Left forelimb (tissue), 1 donor: ENCODE measurements around the gene PDLIM4.
A peak's percentile ranks its signal among the peaks of the same experiment; 100 is the strongest.

Experiments used
- DNase-seq: peaks from one replicate; pipeline ENCODE4 v3.0.0-alpha.2; 2018; ENCODE audit warnings: low spot score

PDLIM4 gene

DNA sequence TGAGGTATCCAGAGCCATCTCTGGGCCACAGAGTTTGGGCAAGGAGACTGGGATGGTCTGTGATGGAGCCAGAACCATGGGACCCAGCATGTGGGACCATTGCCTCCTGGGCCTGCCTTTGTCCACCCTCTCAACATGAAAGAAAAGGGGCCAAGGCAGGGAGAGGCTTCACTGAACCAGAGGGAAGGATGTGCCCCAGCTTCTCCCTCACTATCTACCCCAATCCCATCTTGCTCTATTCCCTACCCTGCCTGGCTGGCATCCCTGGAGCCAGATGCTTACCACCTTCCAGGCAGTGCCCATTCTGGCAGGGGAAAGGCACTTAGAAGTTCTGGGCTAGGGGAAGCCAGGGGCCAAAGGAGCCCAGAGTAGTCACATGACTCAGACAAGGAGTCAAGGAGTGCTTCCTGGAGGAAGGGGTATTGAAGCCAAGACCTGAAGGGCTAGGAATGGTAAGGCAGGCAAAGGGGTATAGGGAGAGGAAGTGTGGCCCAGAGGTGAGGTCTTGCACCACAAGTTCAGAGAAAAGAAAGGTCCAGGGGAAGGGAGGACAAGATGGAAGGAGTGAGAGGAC is 9.8 kb downstream of the PDLIM4 start:
- peak; percentile 33 for DNase-seq

DNA sequence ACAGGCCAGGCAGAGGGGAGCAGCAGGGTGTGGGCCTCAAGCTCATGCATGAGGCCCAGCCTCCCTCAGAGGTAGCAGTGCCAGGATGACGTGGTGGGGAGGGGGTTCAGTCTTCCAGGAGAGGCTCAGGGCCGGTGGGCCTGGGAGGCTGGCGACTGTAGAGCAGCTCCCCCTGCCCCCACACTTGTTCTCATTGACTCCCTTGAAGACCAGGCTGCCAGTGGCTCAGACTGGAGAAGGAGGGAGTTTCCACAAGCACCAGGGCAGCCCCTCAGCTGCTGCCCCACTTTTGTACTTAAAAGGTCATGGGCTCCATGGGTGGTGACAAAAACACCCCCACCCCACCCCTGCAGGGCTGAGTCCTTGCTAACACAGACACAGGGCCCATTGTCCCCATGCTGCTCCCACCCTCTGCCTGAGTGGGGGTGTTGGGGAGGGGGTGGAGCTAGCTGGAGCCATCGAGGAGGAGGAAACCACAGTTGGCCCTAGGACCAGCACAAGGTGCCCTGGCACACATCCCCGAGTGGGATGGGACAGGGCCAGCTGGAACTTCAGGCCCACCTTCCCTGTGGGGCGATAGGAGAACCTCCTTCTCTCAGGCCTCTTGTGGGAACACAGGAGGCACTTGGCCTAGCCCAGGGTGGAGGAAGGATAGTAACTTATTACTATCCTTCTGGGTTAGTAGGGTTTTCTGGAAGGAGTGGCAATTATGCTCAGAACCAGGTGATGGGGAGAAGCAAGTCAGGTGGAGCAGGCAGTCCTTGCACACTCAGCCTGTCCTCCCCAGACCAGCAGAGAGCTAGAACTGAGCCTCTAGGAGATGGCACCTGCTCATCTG is 10.7 kb downstream of the PDLIM4 start:
- peak; percentile 65 for DNase-seq

DNA sequence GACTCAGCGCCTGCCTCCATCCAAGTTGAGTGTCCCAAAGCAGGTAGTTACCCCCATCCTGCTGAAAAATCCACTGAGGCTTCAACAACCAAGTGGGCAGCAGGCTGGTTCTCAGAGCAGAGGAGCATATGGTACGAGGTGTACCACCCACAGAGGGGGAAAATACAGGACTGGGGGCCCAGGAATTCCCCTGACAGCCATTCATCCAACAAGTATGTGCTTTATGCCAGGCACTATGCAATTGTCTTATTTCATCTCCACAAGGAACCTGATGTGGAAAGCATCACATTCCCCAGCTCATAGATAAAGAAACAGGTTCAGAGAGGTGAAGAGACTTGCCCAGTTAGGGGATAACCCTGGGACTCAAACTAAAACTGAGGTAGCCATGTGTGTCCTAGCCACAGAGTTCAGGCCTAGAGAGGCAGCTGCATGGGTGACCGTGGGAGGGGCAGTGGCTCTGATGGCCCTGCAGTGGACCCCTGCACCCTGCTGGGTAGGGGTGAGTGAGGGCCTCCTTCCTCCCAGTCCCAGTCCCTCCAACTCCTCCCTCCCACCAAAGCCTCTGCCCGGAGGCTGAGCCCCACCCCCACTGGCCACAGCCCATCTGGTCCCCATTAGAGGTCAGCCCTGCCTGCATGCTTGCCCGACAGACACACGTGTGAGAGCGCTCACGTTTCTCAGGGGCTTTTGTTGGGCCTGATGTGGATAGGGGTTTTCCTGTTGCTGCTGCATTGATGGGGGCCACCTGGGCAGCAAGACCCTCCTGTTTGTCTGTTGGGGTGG is 11.5 kb downstream of the PDLIM4 start:
- DNase-seq: peak; percentile 65

DNA sequence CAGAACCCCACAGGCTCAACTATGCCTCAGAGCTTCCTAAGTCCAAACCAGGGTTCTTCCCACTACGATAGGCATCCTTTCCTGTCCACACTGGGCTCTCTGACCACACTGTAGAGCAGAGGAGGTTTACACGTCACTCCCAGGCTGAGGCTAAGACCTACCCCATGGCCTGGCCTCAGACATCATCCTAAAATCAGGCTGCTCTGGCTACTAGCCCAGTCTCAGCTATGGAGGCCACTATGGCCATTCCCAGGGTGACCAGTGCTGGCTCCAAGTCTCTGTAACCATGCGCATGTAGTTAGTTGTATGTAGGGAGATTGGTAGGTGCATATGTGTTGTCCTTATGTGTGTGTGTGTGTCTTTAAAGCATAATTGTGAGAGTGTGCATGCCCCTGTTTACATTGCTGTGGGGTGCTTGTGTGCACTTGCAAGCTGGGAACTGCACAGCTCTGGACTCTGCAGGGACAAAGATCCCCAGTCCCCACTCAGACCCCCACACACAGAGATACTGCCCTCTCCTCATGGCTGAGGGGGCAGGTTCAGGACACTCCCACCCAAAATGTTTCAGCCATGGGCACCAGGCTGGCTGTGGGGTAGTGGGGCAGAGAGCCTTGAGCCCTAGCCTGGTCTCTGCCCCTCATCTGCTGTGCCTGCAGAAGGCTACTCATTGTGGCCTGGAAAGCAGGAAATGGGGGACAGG is 12.3 kb downstream of the PDLIM4 start:
- DNase-seq: peak; percentile 58

DNA sequence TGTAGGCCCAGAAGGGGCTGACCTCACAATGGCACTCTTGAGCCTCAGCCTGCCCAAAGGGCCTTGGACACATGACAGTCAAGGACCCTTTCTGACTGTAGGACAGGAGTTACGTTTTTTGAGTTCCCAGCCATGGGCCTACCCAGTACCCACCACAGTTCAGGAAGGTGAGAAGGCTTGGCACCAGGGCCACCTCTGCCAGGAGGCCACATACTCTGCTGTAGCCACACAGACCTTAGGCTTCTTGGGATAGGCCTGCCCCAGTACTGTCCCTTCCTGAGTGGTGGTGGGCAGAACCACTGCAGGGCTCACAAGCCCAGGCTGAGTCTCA is 12.8 kb downstream of the PDLIM4 start:
- peak; percentile 53 for DNase-seq

DNA sequence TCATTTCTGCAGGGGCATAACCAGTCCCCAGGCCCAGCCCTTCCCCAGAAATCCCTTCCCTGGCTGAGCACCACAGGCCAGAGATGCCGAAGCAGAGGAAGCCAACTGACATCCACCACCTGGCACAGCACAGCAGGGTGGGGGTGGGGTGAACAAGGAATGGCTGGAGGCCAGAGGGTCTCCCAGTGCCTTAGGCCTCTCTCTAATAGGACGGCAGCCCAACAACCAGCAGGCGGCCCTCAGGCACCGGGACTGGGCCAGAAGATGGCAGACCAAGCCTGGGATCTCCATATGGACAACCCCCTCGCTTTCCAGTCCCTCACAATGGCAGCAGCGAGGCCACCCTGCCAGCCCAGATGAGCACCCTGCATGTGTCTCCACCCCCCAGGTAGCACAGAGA is 13.2 kb downstream of the PDLIM4 start:
- DNase-seq: peak; percentile 66

DNA sequence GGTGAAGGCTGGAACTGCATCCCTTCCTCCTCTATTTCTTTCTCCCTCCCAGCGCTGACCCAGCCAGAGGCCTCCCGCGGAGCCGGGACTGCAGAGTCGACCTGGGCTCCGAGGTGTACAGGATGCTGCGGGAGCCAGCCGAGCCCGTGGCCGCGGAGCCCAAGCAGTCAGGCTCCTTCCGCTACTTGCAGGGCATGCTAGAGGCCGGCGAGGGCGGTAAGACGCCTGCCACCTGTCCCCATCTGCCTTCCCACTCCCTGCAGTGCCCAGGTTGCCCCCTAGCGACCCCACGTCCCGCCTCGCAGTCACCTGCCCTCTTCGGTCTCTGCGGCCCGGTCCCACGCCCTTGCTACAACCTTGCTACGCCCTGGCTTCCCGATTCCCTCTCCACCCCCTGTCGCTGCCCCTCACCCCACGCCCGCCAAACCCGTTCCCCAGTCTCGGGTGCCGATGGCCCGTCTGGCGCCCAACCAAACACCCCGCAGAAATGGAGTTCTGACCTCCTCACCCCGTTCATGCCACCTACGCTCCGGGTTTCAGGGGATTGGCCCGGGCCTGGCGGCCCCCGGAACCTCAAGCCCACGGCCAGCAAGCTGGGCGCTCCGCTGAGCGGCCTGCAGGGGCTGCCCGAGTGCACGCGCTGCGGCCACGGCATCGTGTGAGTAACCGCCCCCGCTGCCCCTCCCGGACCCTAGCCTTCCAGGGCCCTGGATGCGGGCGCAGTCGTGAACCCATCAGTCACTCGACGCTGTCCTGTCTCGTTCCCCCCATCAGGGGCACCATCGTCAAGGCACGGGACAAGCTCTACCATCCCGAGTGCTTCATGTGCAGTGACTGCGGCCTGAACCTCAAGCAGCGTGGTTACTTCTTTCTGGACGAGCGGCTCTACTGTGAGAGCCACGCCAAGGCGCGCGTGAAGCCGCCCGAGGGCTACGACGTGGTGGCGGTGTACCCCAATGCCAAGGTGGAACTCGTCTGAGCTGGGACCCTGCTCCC is 14.1 kb downstream of the PDLIM4 start:
- DNase-seq: peak; percentile 65

DNA sequence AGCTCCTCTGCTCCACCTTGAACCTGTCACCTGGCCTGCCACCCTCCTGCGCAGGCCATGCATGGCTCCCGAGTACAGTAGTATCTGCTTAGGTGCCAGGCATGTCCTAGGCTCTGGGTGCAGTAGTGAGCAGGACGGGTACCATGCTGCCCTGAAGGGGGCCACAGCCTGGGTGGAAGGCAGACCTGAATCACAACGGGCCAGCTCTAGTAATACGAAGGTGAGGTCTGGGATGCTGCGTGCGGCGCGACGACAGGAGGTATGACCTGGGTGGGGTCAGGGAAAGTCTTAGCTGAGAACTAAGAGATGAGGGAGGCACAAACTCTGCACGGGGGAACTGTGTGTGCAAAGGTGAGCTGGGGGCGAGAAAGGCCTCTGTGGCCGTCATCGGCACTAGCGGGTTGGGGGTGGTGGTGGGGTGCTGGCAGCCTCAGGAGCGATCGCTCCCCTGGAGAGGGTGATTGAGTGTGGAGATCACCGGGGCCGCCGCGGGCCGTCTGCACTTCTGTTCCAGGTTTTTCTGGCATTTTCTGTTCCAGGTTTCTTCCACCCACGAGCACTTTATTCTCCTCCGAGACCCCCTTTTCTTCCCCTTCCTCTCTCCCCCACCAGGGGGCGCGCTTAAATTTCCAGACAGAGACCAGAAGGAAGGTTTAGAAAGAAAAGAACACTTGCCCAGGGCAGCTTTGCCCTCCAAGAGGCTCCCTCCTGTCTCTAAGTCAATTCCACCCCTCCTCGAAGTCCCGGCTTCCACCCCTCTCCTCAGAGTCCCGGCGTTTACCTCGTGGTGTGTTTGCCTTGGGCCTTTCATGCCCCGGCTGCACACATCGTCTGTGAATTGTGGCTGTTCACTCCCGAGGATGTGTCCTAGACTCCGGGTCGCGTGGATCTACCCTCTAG is 15.1 kb downstream of the PDLIM4 start:
- DNase-seq: peak; percentile 72

DNA sequence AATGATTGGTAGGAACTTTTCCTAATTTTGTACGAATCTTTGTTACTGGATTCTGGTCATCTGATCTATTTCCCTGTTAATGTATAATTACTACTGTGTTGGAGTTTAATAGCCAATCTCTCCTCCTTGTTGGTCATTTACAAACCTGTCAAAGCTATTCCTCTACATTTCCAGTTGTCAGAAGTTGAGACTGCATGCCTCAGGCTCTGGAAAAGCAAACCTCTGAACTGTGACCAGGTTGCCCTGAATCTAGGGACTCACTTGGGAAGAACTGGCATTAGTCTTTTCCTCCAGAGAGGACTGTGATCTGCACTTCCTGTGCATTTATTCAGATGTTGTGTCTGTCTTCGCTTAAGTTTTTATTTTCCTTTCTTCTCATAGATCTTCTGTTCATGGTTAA is 16.1 kb downstream of the PDLIM4 start:
- no peak for DNase-seq

DNA sequence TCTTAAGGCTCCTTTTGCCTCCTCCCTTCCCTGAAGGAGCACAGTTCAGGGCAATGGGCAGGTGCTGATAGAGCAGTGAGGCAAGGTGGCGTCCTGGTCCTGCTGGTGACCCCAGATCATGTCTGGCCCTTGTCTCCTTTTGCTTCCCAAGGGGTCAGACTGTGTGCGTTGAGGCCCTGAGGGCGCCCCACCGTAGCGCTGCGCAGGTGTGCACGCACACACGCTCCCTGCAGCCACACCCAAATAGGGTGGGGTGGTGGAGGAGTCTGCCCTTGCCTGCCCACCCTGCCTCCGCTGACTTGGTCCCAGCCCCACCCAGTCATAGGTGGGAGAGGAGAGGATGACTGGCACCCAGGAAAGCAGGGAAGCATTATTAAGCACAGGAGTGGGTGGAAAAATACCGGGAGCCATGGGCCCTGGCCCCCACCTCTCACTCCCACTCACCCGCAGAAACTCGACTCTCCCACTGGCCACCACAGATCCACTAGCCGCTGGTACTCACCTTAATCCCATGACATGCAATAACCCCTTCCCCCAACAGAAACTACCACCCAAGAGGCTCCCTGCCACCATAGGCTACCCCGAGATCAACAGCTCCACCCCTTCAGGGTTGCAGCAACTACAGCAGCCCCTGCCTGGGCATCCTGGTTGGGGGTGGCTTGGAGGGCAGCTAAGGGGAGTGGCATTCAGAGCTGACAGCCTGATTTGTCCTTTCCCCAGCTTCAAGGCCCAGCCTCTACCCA is 16.7 kb downstream of the PDLIM4 start:
- peak; percentile 54 for DNase-seq

DNA sequence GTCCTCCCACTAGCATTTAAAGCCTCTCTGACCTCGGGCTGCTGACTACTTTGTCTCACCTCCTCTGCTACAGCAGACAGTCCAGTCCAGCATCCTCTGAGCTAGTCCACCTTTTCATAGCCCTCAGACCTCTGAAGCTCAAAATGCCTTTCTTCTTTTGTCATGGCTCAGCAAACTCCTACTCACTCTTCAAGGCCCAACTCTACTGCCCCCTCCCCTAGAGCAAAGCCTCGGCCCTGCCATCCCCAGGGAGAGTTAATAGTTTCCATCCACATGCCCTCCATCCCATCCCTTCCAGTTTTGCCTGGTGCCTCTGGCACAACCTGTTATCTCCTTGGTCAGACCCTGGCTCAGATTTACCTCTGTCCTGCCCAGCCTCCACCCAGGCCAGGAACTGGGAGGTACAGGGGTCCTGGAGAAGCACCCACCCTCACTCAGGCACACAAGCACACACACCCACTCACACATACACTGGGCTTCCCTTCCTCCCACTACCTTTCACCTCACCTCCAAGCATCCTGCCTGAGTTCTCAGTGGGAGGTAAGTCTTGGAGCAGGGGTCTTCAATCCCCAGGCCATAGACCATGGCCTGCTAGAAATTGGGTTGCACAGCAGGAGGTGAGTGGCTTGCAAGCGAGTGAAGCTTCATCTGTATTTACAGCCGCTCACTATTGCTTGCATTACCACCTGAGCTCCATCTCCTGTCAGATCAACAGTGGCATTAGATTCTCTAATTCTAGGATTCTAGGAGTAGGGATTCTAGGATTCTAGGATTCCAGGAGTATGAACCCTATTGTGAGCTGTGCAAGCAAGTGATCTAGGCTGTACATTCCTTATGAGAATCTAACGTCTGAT is 18.1 kb downstream of the PDLIM4 start:
- peak; percentile 58 for DNase-seq

DNA sequence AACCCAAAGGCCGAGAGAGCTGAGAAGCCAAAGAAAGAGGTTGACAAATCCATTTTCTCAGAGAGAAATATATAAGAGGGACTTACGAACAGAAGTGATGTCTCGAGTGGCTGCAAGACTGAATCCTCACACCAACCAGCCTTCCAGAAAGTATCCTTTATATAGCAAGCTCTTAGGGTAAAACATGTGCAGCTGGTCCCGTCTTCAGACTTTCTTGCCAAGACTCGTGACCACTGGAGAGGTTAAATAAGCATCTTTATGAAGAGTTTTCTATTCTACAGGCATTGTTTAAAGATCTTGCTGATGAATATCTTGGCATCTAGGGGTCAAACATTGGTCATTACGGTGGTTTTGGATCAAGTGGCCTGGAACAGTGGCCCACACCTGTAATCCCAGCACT is 19.8 kb downstream of the PDLIM4 start:
- peak; percentile 30 for DNase-seq

DNA sequence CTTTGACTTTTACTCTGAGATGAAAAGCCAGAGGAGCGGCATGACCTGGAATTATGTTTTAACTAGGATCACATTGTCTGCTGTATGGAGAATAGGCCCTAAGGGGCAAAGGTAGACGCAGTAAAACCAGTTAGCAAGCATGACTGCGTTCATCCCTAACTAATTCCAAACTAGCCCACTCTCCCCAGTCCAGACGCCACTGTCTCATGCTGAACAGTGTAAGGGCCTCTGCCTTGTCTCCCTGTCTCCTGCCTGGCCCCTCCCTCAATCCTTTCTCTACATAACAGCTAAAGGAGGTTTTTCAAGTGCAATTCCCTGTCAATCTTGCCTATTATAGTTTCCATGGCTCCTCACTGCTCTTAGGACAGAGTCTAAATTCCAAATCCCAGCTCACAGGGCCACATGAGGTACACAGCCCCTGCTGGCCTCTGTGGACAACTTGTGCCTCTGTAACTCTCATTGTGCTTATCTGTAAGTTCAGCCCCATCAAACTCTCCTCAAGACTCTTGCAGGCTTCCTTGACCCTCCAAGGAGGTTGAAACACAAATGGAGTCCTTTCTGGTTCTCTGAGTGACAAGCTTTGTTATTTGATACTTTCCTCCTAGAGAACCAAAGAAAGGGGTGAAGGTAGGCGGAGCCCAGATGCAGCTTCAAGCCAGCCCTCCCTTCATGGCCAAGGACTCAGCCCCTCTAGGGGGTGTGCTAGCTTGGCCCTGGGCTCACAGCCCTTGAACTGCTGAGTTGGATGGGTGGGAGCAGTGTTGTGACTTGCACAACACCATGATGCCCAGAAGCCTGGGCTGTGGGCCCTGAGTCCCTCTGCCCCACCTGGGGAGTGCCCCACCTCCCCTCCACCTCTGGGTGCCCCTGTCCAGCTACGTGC is 20.7 kb downstream of the PDLIM4 start:
- peak; percentile 56 for DNase-seq

DNA sequence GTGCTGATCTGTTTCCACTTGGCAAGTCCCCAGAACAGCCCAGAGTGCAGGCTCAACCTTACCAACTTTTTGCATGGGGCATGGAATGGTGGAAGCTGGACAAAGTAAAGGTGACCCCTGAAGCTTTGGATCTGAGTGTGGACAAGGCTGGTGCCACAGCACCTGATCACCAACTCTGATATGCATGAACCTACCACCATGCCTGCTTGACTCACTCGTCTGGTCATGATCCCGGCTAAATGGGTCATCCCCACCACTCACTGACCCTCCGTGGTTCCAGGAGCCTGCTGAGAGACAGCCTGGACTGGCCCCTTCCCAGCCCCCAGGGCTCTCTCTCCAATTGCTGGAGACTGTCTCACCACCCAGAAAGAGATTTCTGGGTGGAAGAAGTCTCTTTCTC is 22.3 kb downstream of the PDLIM4 start:
- DNase-seq: no peak

DNA sequence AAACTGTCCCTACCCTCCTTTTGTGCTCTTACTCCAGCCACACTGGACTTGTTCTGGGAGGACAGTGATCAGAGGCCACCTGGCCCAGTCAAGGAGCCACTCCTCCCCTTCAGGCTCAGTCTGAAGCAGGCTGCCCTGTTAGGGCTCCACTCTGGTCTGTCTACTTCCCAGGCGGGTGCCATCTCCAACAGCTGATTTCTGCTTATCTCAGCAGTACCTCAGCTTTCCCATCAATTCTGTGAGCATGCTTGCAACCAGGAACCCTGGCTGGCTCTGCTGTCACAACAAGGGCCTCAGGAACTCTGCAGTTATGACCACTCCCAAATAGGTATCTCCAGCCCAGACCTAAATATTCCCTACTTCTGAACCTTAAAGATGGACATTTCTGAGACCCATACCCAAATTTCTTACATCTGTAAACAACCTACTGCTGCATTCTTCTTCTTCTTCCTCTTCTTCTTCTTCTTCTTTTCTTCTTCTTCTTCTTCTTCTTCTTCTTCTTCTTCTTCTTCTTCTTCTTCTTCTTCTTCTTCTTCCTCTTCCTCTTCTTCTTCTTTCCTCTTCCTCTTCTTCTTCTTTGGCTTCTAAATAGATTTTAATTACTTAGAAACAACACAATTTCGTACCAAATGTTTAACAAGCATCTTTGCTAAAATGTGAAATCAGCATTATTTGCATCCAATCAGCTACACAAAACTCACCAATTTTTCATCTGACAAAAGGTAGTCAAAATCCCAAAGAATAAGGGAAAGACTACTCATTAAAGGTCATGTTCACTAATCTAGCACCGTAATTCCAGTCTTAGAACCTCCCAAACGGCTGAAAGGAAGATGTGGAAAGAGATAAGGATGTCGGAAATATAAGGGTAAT is 23.1 kb downstream of the PDLIM4 start:
- peak; percentile 48 for DNase-seq

DNA sequence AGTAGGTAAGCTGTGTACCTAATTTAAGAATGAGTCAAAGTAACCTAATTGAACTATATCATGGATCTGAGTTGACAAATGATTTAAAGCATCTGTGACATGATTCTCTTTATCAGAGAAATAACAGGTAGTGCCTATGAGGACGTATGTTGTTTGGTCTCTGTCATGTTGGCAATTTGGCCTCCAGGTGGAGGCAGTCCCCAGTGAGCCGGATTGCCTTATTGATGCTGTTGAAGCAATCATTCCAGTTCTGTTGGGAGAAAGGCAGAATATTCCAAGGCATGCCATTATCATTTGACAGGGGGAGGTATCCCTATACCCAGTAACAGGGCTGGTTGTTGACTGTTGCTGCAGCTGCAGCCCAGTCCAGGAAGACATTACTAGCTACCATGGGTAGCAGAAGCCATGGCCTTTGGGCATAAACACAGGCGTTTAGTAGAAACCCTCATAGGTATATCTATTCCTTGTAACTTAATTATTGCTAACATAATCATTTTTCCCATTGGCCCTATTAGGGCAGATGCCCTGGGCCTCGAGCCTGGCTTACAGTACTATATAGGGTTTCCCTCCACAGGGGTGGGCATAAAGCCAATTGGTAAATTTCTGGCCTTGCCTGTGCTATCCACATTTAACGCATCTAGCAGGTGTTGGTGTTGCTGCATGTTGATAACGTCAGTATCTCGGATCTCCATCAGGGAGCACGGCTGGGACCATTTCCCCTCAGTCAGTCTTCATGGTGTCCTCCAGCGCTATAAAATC is 24.5 kb downstream of the PDLIM4 start:
- peak; percentile 36 for DNase-seq
